K562 (cell line): Measurements from ENCODE around the gene PAF1. TPM values are rescaled to one million over a fixed set of nuclear protein-coding genes. Genes with fewer than 3 reads are reported as not detected.

Source experiments
- ATAC-seq: fragments of 200-7000 bp; cut with Tn5 transposase; 3 replicates; pipeline ENCODE4 v1.9.1; 2020; ENCODE audit warnings: moderate library complexity
- BruUV-seq: library from RNA; stranded (reverse); fragments of 400-500 nt; replicated peaks from 2 replicates; lab custom pipeline; 2021; lab: Mats Ljungman, UMichigan
- CTCF ChIA-PET: fragments of 300-600 bp; formaldehyde crosslinking; extraction: SDS; loops from one replicate; lab custom pipeline; 2021; ENCODE audit warnings: low intra/inter-chr PET ratio; lab: Yijun Ruan, JAX
- POLR2A ChIA-PET: fragments of 300-600, 350-650 bp; sonication (Branson Sonifier 250); formaldehyde crosslinking; extraction: SDS; loops from one replicate; lab custom pipeline; 2021; ENCODE audit warnings: antibody characterized with exemption, inconsistent platforms; lab: Yijun Ruan, JAX
- DNase-seq, 4 experiments: peaks; one replicate each; pipeline versions ENCODE4 v3.0.0 to v3.0.0-alpha.2; 2011 to 2018; ENCODE audit warnings: low spot score in 3 of 4, mixed read lengths in 3 of 4; ENCODE audit errors: extremely low read depth in 1 of 4
- FAIRE-seq: peaks from 2 replicates; lab custom pipeline; 2011; peaks lifted over from hg19 to GRCh38; lab: Jason Lieb, UNC
- H2AFZ ChIP-seq: 2 replicates; pipeline ENCODE4 v1.6.0; 2011; ENCODE audit warnings: low read depth, low read length, control low read depth, inconsistent platforms
- H3K27ac ChIP-seq: fragments of 200-600 bp; 3 replicates; pipeline ENCODE4 v1.8.0; 2011; ENCODE audit warnings: low read depth, mild to moderate bottlenecking, control low read depth, inconsistent platforms, low read length, moderate library complexity, mixed read lengths; ENCODE audit errors: extremely low read depth
- H3K27me3 ChIP-seq, 2 experiments: fragments of 300-600 bp in 1 of 2; 2 replicates in 1 of 2; 3 replicates in 1 of 2; pipeline versions ENCODE4 v1.6.0 to v1.8.0; 2011; ENCODE audit warnings: inconsistent platforms in 2 of 2, low read length in 2 of 2, mild to moderate bottlenecking in 1 of 2, mixed read lengths in 1 of 2, moderate library complexity in 1 of 2; ENCODE audit not compliant: control insufficient read depth in 2 of 2, insufficient read depth in 2 of 2
- H3K36me3 ChIP-seq: fragments of 300-600 bp; 3 replicates; pipeline ENCODE4 v1.8.0; 2011; ENCODE audit warnings: mild to moderate bottlenecking, low read length, inconsistent platforms; ENCODE audit not compliant: control insufficient read depth, insufficient read depth
- H3K4me1 ChIP-seq, 2 experiments: fragments of 200-600 bp in 1 of 2; replicated peaks in 1 of 2; 2 replicates in 1 of 2; 3 replicates in 1 of 2; pipeline versions ENCODE4 v1.5.1 to v1.8.0; 2011; ENCODE audit warnings: inconsistent platforms in 2 of 2, low read length in 2 of 2, mild to moderate bottlenecking in 1 of 2, mixed read lengths in 1 of 2, moderate library complexity in 1 of 2; ENCODE audit not compliant: control insufficient read depth in 2 of 2, insufficient read depth in 2 of 2
- H3K4me2 ChIP-seq: 2 replicates; pipeline ENCODE4 v1.6.1; 2011; ENCODE audit warnings: low read length, control low read depth, inconsistent platforms, mixed read lengths; ENCODE audit not compliant: insufficient read depth
- H3K4me3 ChIP-seq: fragments of 200-600 bp; sonication (generic), shearing (Covaris generic); 2 replicates; pipeline ENCODE4 v1.5.1; 2016; ENCODE audit warnings: control low read depth, inconsistent platforms
- H3K79me2 ChIP-seq: fragments of 200-600 bp; 3 replicates; pipeline ENCODE4 v1.8.0; 2011; ENCODE audit warnings: low read length, inconsistent platforms; ENCODE audit not compliant: control insufficient read depth, insufficient read depth
- H3K9ac ChIP-seq, 2 experiments: 2 replicates each; pipeline versions ENCODE4 v1.6.0 to v1.6.1; 2011; ENCODE audit warnings: low read depth in 2 of 2, low read length in 2 of 2, control low read depth in 1 of 2, inconsistent platforms in 1 of 2, mild to moderate bottlenecking in 1 of 2, mixed read lengths in 1 of 2; ENCODE audit not compliant: insufficient read depth in 1 of 2
- H3K9me1 ChIP-seq: one replicate; pipeline ENCODE4 v1.6.0; 2011; ENCODE audit warnings: inconsistent platforms, mild to moderate bottlenecking, low read length, moderate library complexity; ENCODE audit not compliant: control insufficient read depth, insufficient read depth
- H3K9me3 ChIP-seq: replicated peaks from 2 replicates; pipeline ENCODE4 v1.5.1; 2011; ENCODE audit warnings: low read depth, low read length, inconsistent platforms; ENCODE audit not compliant: control insufficient read depth, insufficient read depth
- H4K20me1 ChIP-seq: replicated peaks from 2 replicates; pipeline ENCODE4 v1.6.1; 2011; ENCODE audit warnings: low read length, inconsistent platforms, mixed read lengths; ENCODE audit not compliant: control insufficient read depth, insufficient read depth
- C11orf30 ChIP-seq: fragments of 450-650 bp; IDR thresholded peaks from 2 replicates; pipeline ENCODE4 v1.6.1; 2016; ENCODE audit warnings: low read depth, mild to moderate bottlenecking
- FOXK1 ChIP-seq: sonication (generic); formaldehyde crosslinking; IDR thresholded peaks from 2 replicates; pipeline ENCODE4 v1.8.0; 2022; ENCODE audit warnings: missing genetic modification reagents, mild to moderate bottlenecking, borderline replicate concordance
- MAFG ChIP-seq: fragments of 450-650 bp; conservative IDR thresholded peaks from 2 replicates; pipeline ENCODE4 v1.6.1; 2016; ENCODE audit warnings: missing genetic modification characterization, missing compliant biosample characterization
- RFX7 ChIP-seq: fragments of 250-450 bp; sonication (Bioruptor Pico); IDR thresholded peaks from 2 replicates; pipeline ENCODE4 v1.5.1; 2021; ENCODE audit warnings: mild to moderate bottlenecking
- ZBTB33 ChIP-seq: sonication (generic); formaldehyde crosslinking; IDR thresholded peaks from 2 replicates; pipeline ENCODE4 v1.8.1; 2023; ENCODE audit warnings: mild to moderate bottlenecking, missing genetic modification reagents
- ZNF316 ChIP-seq: fragments of 450-650 bp; IDR thresholded peaks from 2 replicates; pipeline ENCODE4 v1.6.1; 2016
- WGBS: fragments of 100-300 bp; shearing (Covaris generic); methylation state at CpG from one replicate; pipeline ENCODE4 v1.1.6; 2016; ENCODE audit warnings: low coverage, mixed read lengths; ENCODE audit not compliant: insufficient coverage; ENCODE audit errors: missing lambda C conversion rate; 5-methylcytosine and 5-hydroxymethylcytosine counted together
- in situ Hi-C: fragments of 300-500 bp; cut with MboI; formaldehyde crosslinking; loops from 4 replicates; pipeline ENCODE4 v1.15.0; 2018; ENCODE audit warnings: inconsistent platforms, mixed read lengths
- intact Hi-C: fragments of 100-400 bp; cut with micrococcal nuclease; formaldehyde crosslinking; loops from 2 replicates; pipeline ENCODE4 v1.14.2; 2022
- polyA plus RNA-seq, 8 experiments: library from polyadenylated mRNA; depleted of rRNA in 4 of 8; stranded (reverse) in 5 of 8; unstranded in 3 of 8; fragments of >200 nt; fragmentation: Nextera tagmentation in 2 of 8; fragmentation: Illumina TruSeq in 1 of 8; extraction: Ambion mirVana in 2 of 8; extraction: Trizol in 1 of 8; gene quantifications; 2 replicates each; pipeline versions ENCODE4 v1.2.1 to v1.2.3, GENCODE V29; 2011 to 2014; ENCODE audit warnings: inconsistent platforms in 1 of 8, missing spikeins in 1 of 8
- total RNA-seq, 7 experiments: library from RNA; depleted of rRNA in 6 of 7; stranded (reverse); fragments of >200 nt in 6 of 7; fragmentation: Illumina TruSeq in 2 of 7; extraction: Trizol in 2 of 7; gene quantifications; 2 replicates each; pipeline versions ENCODE4 v1.2.1 to v1.2.3, GENCODE V29; 2011 to 2021; ENCODE audit warnings: low replicate concordance in 1 of 7

The PAF1 gene
- total and polyA plus RNA-seq, 9 of the 15 experiments (the other 6 are each of a cell fraction or from before 2014, with no cell fraction given) = 1.5 to 45.0 (median 33.8) TPM

- H3K27me3 ChIP-seq = no peaks in the 10 kb centered on the region
- H3K27ac ChIP-seq = no peak overlapping the region
- ChIA-PET POLR2A (interaction anchor here (9.1 kb wide), 1 partner anchor 11 kb away, joined by 141 read pairs; the partner anchor contains the start of gene RPS16), CTCF (no interaction called here)
- WGBS = 98% methylated on average over 5 of the region's 5 CpGs
- H3K79me2 ChIP-seq = no peaks in the 10 kb centered on the region
- H3K4me3 ChIP-seq = no peak overlapping the region
- TF ChIP-seq ZBTB33 (CRISPR knock-in tag) = peak; percentile 52; the same call in 1 of the 2 replicates
- TF ChIP-seq C11orf30 = 0 out of 2 replicates have a peak, but pooled peaks have one; percentile 30
- TF ChIP-seq MAFG (tag) = peak; percentile 37; the same call in 1 of the 2 replicates
- TF ChIP-seq FOXK1 (CRISPR knock-in tag) = no peak
- TF ChIP-seq RFX7 = no peak
- TF ChIP-seq ZNF316 = peak; percentile 55
- no TSS peak for BruUV-seq
- H4K20me1 ChIP-seq = no peaks in the 10 kb centered on the region
- peaks cover 0 to 13% of the 10 kb centered on the region in 2 experiments; a peak in 1 of 5 replicates for H3K4me1 ChIP-seq
- in situ Hi-C loops = no loop called here
- intact Hi-C loops = no loop called here
- no peak overlapping the region for H3K9ac ChIP-seq
- DNase-seq (no peak), ATAC-seq (no peak), FAIRE-seq (no peak)
- peaks cover 30% of the 10 kb centered on the region; the same call in 2 of the 3 replicates for H3K36me3 ChIP-seq
- H3K4me2 ChIP-seq = no peak overlapping the region
- H2AFZ ChIP-seq = no peak overlapping the region
- no peaks in the 10 kb centered on the region for H3K9me3 ChIP-seq
- H3K9me1 ChIP-seq = no peaks in the 10 kb centered on the region
These were observed 31.1 kb upstream of the PAF1 start for GRCh38 chr19:39422020-39422419.
